Lung (tissue), 12 donors: ENCODE results near the gene TREML4. TPM values are rescaled to one million over a fixed set of nuclear protein-coding genes. Genes with fewer than 3 reads are reported as not detected.

Source experiments
- ATAC-seq: fragments of 200-7000 bp; cut with Tn5 transposase; one replicate; pipeline ENCODE4 v1.9.1; 2020; ENCODE audit warnings: moderate number of reproducible peaks; ENCODE audit not compliant: insufficient read depth, low FRiP score
- DNase-seq, 3 donors: peaks; one replicate each; pipeline ENCODE4 v3.0.0-alpha.2; 2013 to 2017
- H3K27ac ChIP-seq, 2 donors: one replicate each; pipeline ENCODE4 v1.5.1; 2013; ENCODE audit warnings: mild to moderate bottlenecking in 2 of 2, moderate library complexity in 2 of 2, control low read depth in 1 of 2, inconsistent platforms in 1 of 2, low read depth in 1 of 2, low read length in 1 of 2
- H3K27me3 ChIP-seq, 3 donors: one replicate each; pipeline ENCODE4 v1.5.1; 2013; ENCODE audit warnings: low read length in 2 of 3; ENCODE audit not compliant: control insufficient read depth in 3 of 3, insufficient read depth in 3 of 3
- H3K36me3 ChIP-seq, 4 donors: one replicate each; pipeline ENCODE4 v1.5.1; 2013; ENCODE audit warnings: low read length in 4 of 4, mild to moderate bottlenecking in 1 of 4, moderate library complexity in 1 of 4; ENCODE audit not compliant: control insufficient read depth in 4 of 4, insufficient read depth in 4 of 4
- H3K4me1 ChIP-seq, 5 donors: one replicate each; pipeline ENCODE4 v1.5.1; 2013; ENCODE audit warnings: low read length in 5 of 5, mild to moderate bottlenecking in 2 of 5, moderate library complexity in 1 of 5; ENCODE audit not compliant: control insufficient read depth in 5 of 5, insufficient read depth in 5 of 5
- H3K4me3 ChIP-seq: one replicate; pipeline ENCODE4 v1.5.1; 2013; ENCODE audit warnings: mild to moderate bottlenecking, control low read depth, moderate library complexity
- H3K9ac ChIP-seq, 2 donors: one replicate each; pipeline ENCODE4 v1.5.1; 2013; ENCODE audit warnings: low read length in 2 of 2, control low read depth in 1 of 2; ENCODE audit not compliant: insufficient read depth in 1 of 2
- H3K9me3 ChIP-seq, 4 donors: one replicate each; pipeline ENCODE4 v1.5.1; 2013; ENCODE audit warnings: low read length in 3 of 4, mild to moderate bottlenecking in 1 of 4, moderate library complexity in 1 of 4; ENCODE audit not compliant: control insufficient read depth in 4 of 4, insufficient read depth in 3 of 4
- CTCF ChIP-seq: IDR thresholded peaks from 2 replicates; pipeline ENCODE4 v1.5.1; 2012; ENCODE audit warnings: mild to moderate bottlenecking; ENCODE audit errors: control extremely low read depth, extremely low read depth
- WGBS, 2 donors: extraction: QIAGEN DNeasy Blood & Tissue Kit; methylation state at CpG; one replicate each; pipeline ENCODE4 v1.1.7; 2013; 5-methylcytosine and 5-hydroxymethylcytosine counted together
- polyA plus RNA-seq, 2 donors: library from polyadenylated mRNA; stranded (reverse); fragments of 200-250 nt; gene quantifications; one replicate each; pipeline ENCODE4 v1.2.1, GENCODE V29; 2013
- total RNA-seq, 2 donors: library from RNA; depleted of rRNA in 1 of 2; stranded (reverse); fragments of >200 nt in 1 of 2; gene quantifications; one replicate each; pipeline ENCODE4 v1.2.1, GENCODE V29; 2014 to 2021
- donor health status: control.
- donor health status: control.
- donor health status: Bipolar disorder and iron deficiency.
- donor health status: healthy.
- donor health status: DM: yes; HTN: yes; CAD: no.

TREML4 gene
- total and polyA plus RNA-seq, 4 donors: 1.3 to 5.8 TPM; not detected in 2

GRCh38 chr6:41256383-41256782, 28.2 kb downstream of the TREML4 start:
- WGBS, 2 donors: 98 to 100% methylated on average over 1 of the region's 1 CpG
- no peaks in the 10 kb centered on the region for H3K36me3 ChIP-seq
- no peaks in the 10 kb centered on the region for H3K27me3 ChIP-seq
- peaks cover 0 to 3% (median 2%) of the 10 kb centered on the region in 4 donors for H3K9me3 ChIP-seq
- H3K4me3 ChIP-seq: no peak overlapping the region
- TF ChIP-seq CTCF: no peak
- H3K4me1 ChIP-seq: peaks cover 0 to 8% (median 0%) of the 10 kb centered on the region in 5 donors
- no peak overlapping the region for H3K27ac ChIP-seq
- DNase-seq: no peak
- H3K9ac ChIP-seq: no peak overlapping the region
- no peak for ATAC-seq

- H3K9ac ChIP-seq: no peak overlapping the region
- no peak overlapping the region for H3K4me3 ChIP-seq
- H3K4me1 ChIP-seq: peaks cover 0 to 8% (median 0%) of the 10 kb centered on the region in 5 donors
- peaks cover 0 to 3% (median 2%) of the 10 kb centered on the region in 4 donors for H3K9me3 ChIP-seq
- no peak for ATAC-seq
- no peak overlapping the region for H3K27ac ChIP-seq
- no peak for TF ChIP-seq CTCF
- no peaks in the 10 kb centered on the region for H3K36me3 ChIP-seq
- DNase-seq: peak; percentile 62 to 77 (median 63)
- whole genome bisulfite sequencing, 2 donors: 62 to 76% methylated on average over 2 of the region's 2 CpGs
- no peaks in the 10 kb centered on the region for H3K27me3 ChIP-seq
Observed at GRCh38 chr6:41257369-41258195, 29.4 kb downstream of the TREML4 start.

DNA sequence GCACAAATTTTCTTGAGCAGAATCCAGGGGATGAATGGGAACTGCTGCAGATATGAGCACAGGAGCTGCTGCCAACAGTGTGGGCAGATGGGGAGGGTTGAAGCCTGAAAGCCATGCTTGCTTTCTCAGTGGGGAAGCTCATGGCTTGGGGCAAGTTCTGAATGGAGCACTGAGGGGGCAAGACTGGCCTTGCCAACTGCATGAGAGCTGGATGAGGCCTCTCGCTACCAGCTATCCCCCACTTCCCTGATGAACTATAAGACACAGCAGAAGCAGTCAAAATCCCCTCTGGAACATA, 30.0 kb downstream of the TREML4 start:
- Histone ChIP-seq H3K4me3 (no peak overlapping the region), H3K27ac (no peak overlapping the region), H3K27me3 (no peaks in the 10 kb centered on the region), H3K9me3 (peaks cover 0 to 4% (median 3%) of the 10 kb centered on the region in 4 donors), H3K9ac (no peak overlapping the region), H3K4me1 (peaks cover 0 to 8% (median 0%) of the 10 kb centered on the region in 5 donors), H3K36me3 (no peaks in the 10 kb centered on the region)
- ATAC-seq: no peak
- TF ChIP-seq CTCF: no peak
- WGBS, 2 donors: 94 to 100% methylated on average over 1 of the region's 1 CpG
- no peak for DNase-seq
